ENCODE data around the gene ANKRD44.

DNA sequence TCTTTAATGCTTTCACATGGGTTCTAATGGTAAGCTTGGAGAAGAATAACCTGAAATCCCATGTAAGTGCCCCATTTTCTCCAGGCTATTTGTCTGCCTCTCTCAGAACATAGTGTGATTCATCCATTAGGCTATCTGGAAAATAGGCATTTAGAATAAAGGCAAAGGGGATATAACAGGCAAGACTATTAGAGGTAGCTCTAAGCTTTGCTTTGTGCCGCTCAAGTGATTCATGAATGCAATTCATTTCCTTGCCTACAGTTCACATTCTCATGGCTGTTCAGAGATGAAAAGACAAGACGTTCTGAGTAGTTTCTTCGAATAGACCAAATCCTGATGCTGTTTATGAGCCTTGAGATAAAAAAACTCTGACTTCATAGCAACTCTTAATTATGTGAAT is 101.7 kb downstream of the ANKRD44 start:
- TF ChIP-seq, protein P1, sequence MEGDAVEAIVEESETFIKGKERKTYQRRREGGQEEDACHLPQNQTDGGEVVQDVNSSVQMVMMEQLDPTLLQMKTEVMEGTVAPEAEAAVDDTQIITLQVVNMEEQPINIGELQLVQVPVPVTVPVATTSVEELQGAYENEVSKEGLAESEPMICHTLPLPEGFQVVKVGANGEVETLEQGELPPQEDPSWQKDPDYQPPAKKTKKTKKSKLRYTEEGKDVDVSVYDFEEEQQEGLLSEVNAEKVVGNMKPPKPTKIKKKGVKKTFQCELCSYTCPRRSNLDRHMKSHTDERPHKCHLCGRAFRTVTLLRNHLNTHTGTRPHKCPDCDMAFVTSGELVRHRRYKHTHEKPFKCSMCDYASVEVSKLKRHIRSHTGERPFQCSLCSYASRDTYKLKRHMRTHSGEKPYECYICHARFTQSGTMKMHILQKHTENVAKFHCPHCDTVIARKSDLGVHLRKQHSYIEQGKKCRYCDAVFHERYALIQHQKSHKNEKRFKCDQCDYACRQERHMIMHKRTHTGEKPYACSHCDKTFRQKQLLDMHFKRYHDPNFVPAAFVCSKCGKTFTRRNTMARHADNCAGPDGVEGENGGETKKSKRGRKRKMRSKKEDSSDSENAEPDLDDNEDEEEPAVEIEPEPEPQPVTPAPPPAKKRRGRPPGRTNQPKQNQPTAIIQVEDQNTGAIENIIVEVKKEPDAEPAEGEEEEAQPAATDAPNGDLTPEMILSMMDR (IDR thresholded peaks at IDR 0.05) = no peak
- TF ChIP-seq, protein P2, sequence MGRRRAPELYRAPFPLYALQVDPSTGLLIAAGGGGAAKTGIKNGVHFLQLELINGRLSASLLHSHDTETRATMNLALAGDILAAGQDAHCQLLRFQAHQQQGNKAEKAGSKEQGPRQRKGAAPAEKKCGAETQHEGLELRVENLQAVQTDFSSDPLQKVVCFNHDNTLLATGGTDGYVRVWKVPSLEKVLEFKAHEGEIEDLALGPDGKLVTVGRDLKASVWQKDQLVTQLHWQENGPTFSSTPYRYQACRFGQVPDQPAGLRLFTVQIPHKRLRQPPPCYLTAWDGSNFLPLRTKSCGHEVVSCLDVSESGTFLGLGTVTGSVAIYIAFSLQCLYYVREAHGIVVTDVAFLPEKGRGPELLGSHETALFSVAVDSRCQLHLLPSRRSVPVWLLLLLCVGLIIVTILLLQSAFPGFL (CRISPR knock-in tag; IDR thresholded peaks at IDR 0.05; ENCODE audit: borderline replicate concordance) = no peak
- TF ChIP-seq, protein P3, sequence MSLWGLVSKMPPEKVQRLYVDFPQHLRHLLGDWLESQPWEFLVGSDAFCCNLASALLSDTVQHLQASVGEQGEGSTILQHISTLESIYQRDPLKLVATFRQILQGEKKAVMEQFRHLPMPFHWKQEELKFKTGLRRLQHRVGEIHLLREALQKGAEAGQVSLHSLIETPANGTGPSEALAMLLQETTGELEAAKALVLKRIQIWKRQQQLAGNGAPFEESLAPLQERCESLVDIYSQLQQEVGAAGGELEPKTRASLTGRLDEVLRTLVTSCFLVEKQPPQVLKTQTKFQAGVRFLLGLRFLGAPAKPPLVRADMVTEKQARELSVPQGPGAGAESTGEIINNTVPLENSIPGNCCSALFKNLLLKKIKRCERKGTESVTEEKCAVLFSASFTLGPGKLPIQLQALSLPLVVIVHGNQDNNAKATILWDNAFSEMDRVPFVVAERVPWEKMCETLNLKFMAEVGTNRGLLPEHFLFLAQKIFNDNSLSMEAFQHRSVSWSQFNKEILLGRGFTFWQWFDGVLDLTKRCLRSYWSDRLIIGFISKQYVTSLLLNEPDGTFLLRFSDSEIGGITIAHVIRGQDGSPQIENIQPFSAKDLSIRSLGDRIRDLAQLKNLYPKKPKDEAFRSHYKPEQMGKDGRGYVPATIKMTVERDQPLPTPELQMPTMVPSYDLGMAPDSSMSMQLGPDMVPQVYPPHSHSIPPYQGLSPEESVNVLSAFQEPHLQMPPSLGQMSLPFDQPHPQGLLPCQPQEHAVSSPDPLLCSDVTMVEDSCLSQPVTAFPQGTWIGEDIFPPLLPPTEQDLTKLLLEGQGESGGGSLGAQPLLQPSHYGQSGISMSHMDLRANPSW (CRISPR knock-in tag; conservative IDR thresholded peaks at IDR 0.05; ENCODE audit: low read depth) = no peak
- TF ChIP-seq ESRRA (CRISPR knock-in tag; IDR thresholded peaks at IDR 0.05; ENCODE audit: borderline replicate concordance) (no peak), JUN (CRISPR knock-in tag; IDR thresholded peaks at IDR 0.05) (no peak), NR2C2 (CRISPR knock-in tag; IDR thresholded peaks at IDR 0.05) (no peak), IRF2 (CRISPR knock-in tag; IDR thresholded peaks at IDR 0.05; ENCODE audit: borderline replicate concordance, low read depth) (no peak), ETV6 (CRISPR knock-in tag; IDR thresholded peaks at IDR 0.05) (no peak), FOXP1 (CRISPR knock-in tag; IDR thresholded peaks at IDR 0.05; ENCODE audit: borderline replicate concordance) (no peak), ZNF138 (CRISPR knock-in tag; conservative IDR thresholded peaks at IDR 0.05) (no peak)
- TF ChIP-seq, protein P4, sequence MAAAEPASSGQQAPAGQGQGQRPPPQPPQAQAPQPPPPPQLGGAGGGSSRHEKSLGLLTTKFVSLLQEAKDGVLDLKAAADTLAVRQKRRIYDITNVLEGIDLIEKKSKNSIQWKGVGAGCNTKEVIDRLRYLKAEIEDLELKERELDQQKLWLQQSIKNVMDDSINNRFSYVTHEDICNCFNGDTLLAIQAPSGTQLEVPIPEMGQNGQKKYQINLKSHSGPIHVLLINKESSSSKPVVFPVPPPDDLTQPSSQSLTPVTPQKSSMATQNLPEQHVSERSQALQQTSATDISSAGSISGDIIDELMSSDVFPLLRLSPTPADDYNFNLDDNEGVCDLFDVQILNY (CRISPR knock-in tag; IDR thresholded peaks at IDR 0.05) = no peak
- TF ChIP-seq, protein P5, sequence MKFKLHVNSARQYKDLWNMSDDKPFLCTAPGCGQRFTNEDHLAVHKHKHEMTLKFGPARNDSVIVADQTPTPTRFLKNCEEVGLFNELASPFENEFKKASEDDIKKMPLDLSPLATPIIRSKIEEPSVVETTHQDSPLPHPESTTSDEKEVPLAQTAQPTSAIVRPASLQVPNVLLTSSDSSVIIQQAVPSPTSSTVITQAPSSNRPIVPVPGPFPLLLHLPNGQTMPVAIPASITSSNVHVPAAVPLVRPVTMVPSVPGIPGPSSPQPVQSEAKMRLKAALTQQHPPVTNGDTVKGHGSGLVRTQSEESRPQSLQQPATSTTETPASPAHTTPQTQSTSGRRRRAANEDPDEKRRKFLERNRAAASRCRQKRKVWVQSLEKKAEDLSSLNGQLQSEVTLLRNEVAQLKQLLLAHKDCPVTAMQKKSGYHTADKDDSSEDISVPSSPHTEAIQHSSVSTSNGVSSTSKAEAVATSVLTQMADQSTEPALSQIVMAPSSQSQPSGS (CRISPR knock-in tag; IDR thresholded peaks at IDR 0.05; ENCODE audit: borderline replicate concordance, low read depth) = no peak
- TF ChIP-seq, protein P6, sequence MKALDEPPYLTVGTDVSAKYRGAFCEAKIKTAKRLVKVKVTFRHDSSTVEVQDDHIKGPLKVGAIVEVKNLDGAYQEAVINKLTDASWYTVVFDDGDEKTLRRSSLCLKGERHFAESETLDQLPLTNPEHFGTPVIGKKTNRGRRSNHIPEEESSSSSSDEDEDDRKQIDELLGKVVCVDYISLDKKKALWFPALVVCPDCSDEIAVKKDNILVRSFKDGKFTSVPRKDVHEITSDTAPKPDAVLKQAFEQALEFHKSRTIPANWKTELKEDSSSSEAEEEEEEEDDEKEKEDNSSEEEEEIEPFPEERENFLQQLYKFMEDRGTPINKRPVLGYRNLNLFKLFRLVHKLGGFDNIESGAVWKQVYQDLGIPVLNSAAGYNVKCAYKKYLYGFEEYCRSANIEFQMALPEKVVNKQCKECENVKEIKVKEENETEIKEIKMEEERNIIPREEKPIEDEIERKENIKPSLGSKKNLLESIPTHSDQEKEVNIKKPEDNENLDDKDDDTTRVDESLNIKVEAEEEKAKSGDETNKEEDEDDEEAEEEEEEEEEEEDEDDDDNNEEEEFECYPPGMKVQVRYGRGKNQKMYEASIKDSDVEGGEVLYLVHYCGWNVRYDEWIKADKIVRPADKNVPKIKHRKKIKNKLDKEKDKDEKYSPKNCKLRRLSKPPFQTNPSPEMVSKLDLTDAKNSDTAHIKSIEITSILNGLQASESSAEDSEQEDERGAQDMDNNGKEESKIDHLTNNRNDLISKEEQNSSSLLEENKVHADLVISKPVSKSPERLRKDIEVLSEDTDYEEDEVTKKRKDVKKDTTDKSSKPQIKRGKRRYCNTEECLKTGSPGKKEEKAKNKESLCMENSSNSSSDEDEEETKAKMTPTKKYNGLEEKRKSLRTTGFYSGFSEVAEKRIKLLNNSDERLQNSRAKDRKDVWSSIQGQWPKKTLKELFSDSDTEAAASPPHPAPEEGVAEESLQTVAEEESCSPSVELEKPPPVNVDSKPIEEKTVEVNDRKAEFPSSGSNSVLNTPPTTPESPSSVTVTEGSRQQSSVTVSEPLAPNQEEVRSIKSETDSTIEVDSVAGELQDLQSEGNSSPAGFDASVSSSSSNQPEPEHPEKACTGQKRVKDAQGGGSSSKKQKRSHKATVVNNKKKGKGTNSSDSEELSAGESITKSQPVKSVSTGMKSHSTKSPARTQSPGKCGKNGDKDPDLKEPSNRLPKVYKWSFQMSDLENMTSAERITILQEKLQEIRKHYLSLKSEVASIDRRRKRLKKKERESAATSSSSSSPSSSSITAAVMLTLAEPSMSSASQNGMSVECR (CRISPR knock-in tag; IDR thresholded peaks at IDR 0.05; ENCODE audit: borderline replicate concordance) = no peak
- TF ChIP-seq, protein P7, sequence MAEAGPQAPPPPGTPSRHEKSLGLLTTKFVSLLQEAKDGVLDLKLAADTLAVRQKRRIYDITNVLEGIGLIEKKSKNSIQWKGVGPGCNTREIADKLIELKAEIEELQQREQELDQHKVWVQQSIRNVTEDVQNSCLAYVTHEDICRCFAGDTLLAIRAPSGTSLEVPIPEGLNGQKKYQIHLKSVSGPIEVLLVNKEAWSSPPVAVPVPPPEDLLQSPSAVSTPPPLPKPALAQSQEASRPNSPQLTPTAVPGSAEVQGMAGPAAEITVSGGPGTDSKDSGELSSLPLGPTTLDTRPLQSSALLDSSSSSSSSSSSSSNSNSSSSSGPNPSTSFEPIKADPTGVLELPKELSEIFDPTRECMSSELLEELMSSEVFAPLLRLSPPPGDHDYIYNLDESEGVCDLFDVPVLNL (CRISPR knock-in tag; IDR thresholded peaks at IDR 0.05; ENCODE audit: borderline replicate concordance, low read depth) = no peak
